ENCODE results near the gene NFAT5. TPM values are rescaled to one million over a fixed set of nuclear protein-coding genes. Genes with fewer than 3 reads are reported as not detected.

NFAT5 gene
- total RNA-seq, 1 experiment from 2014 or later, result 34.8 TPM

- TF ChIP-seq EZH2 (IDR thresholded peaks at IDR 0.05; ENCODE audit: borderline replicate concordance, low read depth, low read length, poor library complexity, severe bottlenecking), result no peak
- TF ChIP-seq CTCF (conservative IDR thresholded peaks at IDR 0.05; ENCODE audit: low read depth, low read length), result no peak
- intact Hi-C loops (cut with micrococcal nuclease; ENCODE audit: unreplicated experiment), result no loop called here
- BruUV-seq (replicated peaks), result no TSS peak
- Histone ChIP-seq H3K36me3 (ENCODE audit: insufficient read depth, low read length, poor library complexity, severe bottlenecking) (peaks cover 8% of the 10 kb centered on the region), H3K27me3 (replicated peaks; ENCODE audit: insufficient read depth, low read depth, low read length, poor library complexity) (no peaks in the 10 kb centered on the region), H3K9me3 (ENCODE audit: low read depth, low read length, poor library complexity, severe bottlenecking) (no peaks in the 10 kb centered on the region), H3K4me3 (ENCODE audit: low read depth, low read length, poor library complexity, severe bottlenecking) (no peak overlapping the region), H3K4me1 (ENCODE audit: insufficient read depth, low read length, poor library complexity, severe bottlenecking) (no peaks in the 10 kb centered on the region), H3K27ac (ENCODE audit: low read depth, low read length, poor library complexity, severe bottlenecking) (no peak overlapping the region)
- POLR2A ChIA-PET (ENCODE audit: low non-redundant PET), result interaction anchor here (0.7 kb wide), 1 partner anchor 47 kb away, joined by 4 read pairs; no protein-coding TSS in a partner anchor
- CTCF ChIA-PET, result no interaction called here
- DNase-seq (ENCODE audit: low spot score), result no peak
Measured at GRCh38 chr16:69663846-69664245, 98.1 kb downstream of the NFAT5 start.

- ChIA-PET POLR2A (ENCODE audit: low non-redundant PET) (no interaction called here), CTCF (interaction anchor here (1.1 kb wide), 1 partner anchor 271 kb away, joined by 3 read pairs; no protein-coding TSS in a partner anchor)
- Histone ChIP-seq H3K36me3 (ENCODE audit: insufficient read depth, low read length, poor library complexity, severe bottlenecking) (no peaks in the 10 kb centered on the region), H3K4me1 (ENCODE audit: insufficient read depth, low read length, poor library complexity, severe bottlenecking) (no peaks in the 10 kb centered on the region), H3K4me3 (ENCODE audit: low read depth, low read length, poor library complexity, severe bottlenecking) (no peak overlapping the region), H3K9me3 (ENCODE audit: low read depth, low read length, poor library complexity, severe bottlenecking) (no peaks in the 10 kb centered on the region), H3K27me3 (replicated peaks; ENCODE audit: insufficient read depth, low read depth, low read length, poor library complexity) (no peaks in the 10 kb centered on the region), H3K27ac (ENCODE audit: low read depth, low read length, poor library complexity, severe bottlenecking) (no peak overlapping the region)
- intact Hi-C loops (cut with micrococcal nuclease; ENCODE audit: unreplicated experiment), result no loop called here
- no TSS peak for BruUV-seq (replicated peaks)
- TF ChIP-seq CTCF (conservative IDR thresholded peaks at IDR 0.05; ENCODE audit: low read depth, low read length) (no peak), EZH2 (IDR thresholded peaks at IDR 0.05; ENCODE audit: borderline replicate concordance, low read depth, low read length, poor library complexity, severe bottlenecking) (no peak)
- DNase-seq (ENCODE audit: low spot score), result no peak
Measured at GRCh38 chr16:69669577-69669976, 103.8 kb downstream of the NFAT5 start.

- TF ChIP-seq CTCF (conservative IDR thresholded peaks at IDR 0.05; ENCODE audit: low read depth, low read length), result no peak
- TF ChIP-seq EZH2 (IDR thresholded peaks at IDR 0.05; ENCODE audit: borderline replicate concordance, low read depth, low read length, poor library complexity, severe bottlenecking), result no peak
- no peaks in the 10 kb centered on the region for H3K27me3 ChIP-seq (replicated peaks; ENCODE audit: insufficient read depth, low read depth, low read length, poor library complexity)
- H3K36me3 ChIP-seq (ENCODE audit: insufficient read depth, low read length, poor library complexity, severe bottlenecking), result peaks cover 7% of the 10 kb centered on the region
- no peaks in the 10 kb centered on the region for H3K4me1 ChIP-seq (ENCODE audit: insufficient read depth, low read length, poor library complexity, severe bottlenecking)
- intact Hi-C loops (cut with micrococcal nuclease; ENCODE audit: unreplicated experiment), result no loop called here
- DNase-seq (ENCODE audit: low spot score), result no peak
- H3K4me3 ChIP-seq (ENCODE audit: low read depth, low read length, poor library complexity, severe bottlenecking), result no peak overlapping the region
- H3K9me3 ChIP-seq (ENCODE audit: low read depth, low read length, poor library complexity, severe bottlenecking), result no peaks in the 10 kb centered on the region
- CTCF ChIA-PET, result no interaction called here
- POLR2A ChIA-PET (ENCODE audit: low non-redundant PET), result no interaction called here
- H3K27ac ChIP-seq (ENCODE audit: low read depth, low read length, poor library complexity, severe bottlenecking), result no peak overlapping the region
- BruUV-seq (replicated peaks), result no TSS peak
Measured at GRCh38 chr16:69672315-69672997, 106.7 kb downstream of the NFAT5 start.

Measured in A673 (cell line).